DOHH2 (cell line): ENCODE measurements around the gene XRCC4.

Experiments
- H3F3A ChIP-seq: fragments of 200-600 bp; sonication (generic), shearing (Covaris generic); 2 replicates; pipeline ENCODE4 v1.6.0; 2016; ENCODE audit warnings: antibody characterized with exemption, mild to moderate bottlenecking; ENCODE audit not compliant: control insufficient read depth, insufficient read depth
- H3K27ac ChIP-seq: fragments of 200-600 bp; sonication (generic); 2 replicates; pipeline ENCODE4 v1.5.1; 2014; ENCODE audit warnings: low read depth, mild to moderate bottlenecking, low read length, moderate library complexity
- H3K27me3 ChIP-seq: fragments of 200-600 bp; sonication (generic); 2 replicates; pipeline ENCODE4 v1.6.1; 2014; ENCODE audit warnings: mild to moderate bottlenecking, low read length, mixed read lengths; ENCODE audit not compliant: control insufficient read depth
- H3K36me3 ChIP-seq: fragments of 200-600 bp; sonication (generic); 2 replicates; pipeline ENCODE4 v1.6.1; 2014; ENCODE audit warnings: mild to moderate bottlenecking, low read length, moderate library complexity, mixed read lengths; ENCODE audit not compliant: control insufficient read depth
- H3K4me1 ChIP-seq: fragments of 200-600 bp; sonication (generic); 2 replicates; pipeline ENCODE4 v1.6.1; 2014; ENCODE audit warnings: mild to moderate bottlenecking, low read length, mixed read lengths; ENCODE audit not compliant: control insufficient read depth
- H3K4me2 ChIP-seq: fragments of 200-600 bp; sonication (generic); 2 replicates; pipeline ENCODE4 v1.6.0; 2014; ENCODE audit warnings: mild to moderate bottlenecking, low read length, moderate library complexity
- H3K4me3 ChIP-seq: fragments of 200-600 bp; sonication (generic); 2 replicates; pipeline ENCODE4 v1.5.1; 2014; ENCODE audit warnings: mild to moderate bottlenecking, low read length, mixed read lengths
- H3K79me2 ChIP-seq: fragments of 200-600 bp; sonication (generic); 2 replicates; pipeline ENCODE4 v1.6.1; 2014; ENCODE audit warnings: mild to moderate bottlenecking, low read length, mixed read lengths; ENCODE audit not compliant: control insufficient read depth
- H3K9me2 ChIP-seq: fragments of 200-600 bp; sonication (generic); replicated peaks from 2 replicates; pipeline ENCODE4 v1.6.1; 2014; ENCODE audit warnings: mild to moderate bottlenecking, low read length, mixed read lengths; ENCODE audit not compliant: control insufficient read depth
- H3K9me3 ChIP-seq: fragments of 200-600 bp; sonication (generic); 2 replicates; pipeline ENCODE4 v1.6.1; 2014; ENCODE audit warnings: antibody characterized with exemption, low read length, mixed read lengths; ENCODE audit not compliant: control insufficient read depth, insufficient read depth
- H4K20me1 ChIP-seq: fragments of 200-600 bp; sonication (generic); 2 replicates; pipeline ENCODE4 v1.6.0; 2014; ENCODE audit warnings: low read depth, mild to moderate bottlenecking, antibody characterized with exemption, low read length, moderate library complexity; ENCODE audit not compliant: control insufficient read depth, insufficient read depth
- EZH2phosphoT487 ChIP-seq: fragments of 200-600 bp; sonication (generic); IDR thresholded peaks from 2 replicates; pipeline ENCODE4 v1.6.1; 2017; ENCODE audit warnings: borderline replicate concordance, mild to moderate bottlenecking, antibody characterized with exemption, low read length, moderate library complexity, mixed read lengths
- TF ChIP-seq, protein P1 (sequence below): fragments of 200-600 bp; sonication (generic); IDR thresholded peaks from one replicate; pipeline ENCODE4 v1.5.1; 2014; ENCODE audit warnings: antibody characterized with exemption, mild to moderate bottlenecking, low read depth, low read length; ENCODE audit not compliant: poor library complexity, severe bottlenecking

XRCC4 gene

DNA sequence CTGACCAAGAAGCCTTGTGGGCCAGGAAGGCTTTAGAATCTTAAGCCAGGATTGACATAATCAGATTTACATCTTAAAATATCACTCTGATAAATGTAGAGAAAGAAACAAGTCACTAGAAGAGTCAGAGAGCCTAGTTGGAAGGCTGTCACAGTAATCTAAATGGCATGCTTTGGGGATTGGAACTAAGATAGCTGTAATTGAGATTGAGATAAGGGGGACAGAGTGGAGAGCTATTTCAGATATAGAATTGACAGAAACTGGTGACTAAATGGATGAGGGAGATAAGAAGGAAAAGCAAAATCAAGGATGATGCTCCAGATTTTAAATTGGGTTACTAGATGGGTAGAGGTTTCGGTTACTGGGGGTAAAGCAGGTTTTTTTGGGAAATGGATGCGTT is 100.5 kb downstream of the XRCC4 start:
- Histone ChIP-seq H3K9me3 (no peaks in the 10 kb centered on the region), H3K27me3 (no peaks in the 10 kb centered on the region), H3K9me2 (no peaks in the 10 kb centered on the region), H3F3A (no peaks in the 10 kb centered on the region), H3K4me3 (no peak overlapping the region), H3K27ac (no peak overlapping the region), H3K36me3 (no peaks in the 10 kb centered on the region), H3K4me2 (no peak overlapping the region), H3K79me2 (no peaks in the 10 kb centered on the region), H4K20me1 (no peaks in the 10 kb centered on the region), H3K4me1 (no peaks in the 10 kb centered on the region)
- no peak for TF ChIP-seq EZH2phosphoT487
- TF ChIP-seq, protein P1, sequence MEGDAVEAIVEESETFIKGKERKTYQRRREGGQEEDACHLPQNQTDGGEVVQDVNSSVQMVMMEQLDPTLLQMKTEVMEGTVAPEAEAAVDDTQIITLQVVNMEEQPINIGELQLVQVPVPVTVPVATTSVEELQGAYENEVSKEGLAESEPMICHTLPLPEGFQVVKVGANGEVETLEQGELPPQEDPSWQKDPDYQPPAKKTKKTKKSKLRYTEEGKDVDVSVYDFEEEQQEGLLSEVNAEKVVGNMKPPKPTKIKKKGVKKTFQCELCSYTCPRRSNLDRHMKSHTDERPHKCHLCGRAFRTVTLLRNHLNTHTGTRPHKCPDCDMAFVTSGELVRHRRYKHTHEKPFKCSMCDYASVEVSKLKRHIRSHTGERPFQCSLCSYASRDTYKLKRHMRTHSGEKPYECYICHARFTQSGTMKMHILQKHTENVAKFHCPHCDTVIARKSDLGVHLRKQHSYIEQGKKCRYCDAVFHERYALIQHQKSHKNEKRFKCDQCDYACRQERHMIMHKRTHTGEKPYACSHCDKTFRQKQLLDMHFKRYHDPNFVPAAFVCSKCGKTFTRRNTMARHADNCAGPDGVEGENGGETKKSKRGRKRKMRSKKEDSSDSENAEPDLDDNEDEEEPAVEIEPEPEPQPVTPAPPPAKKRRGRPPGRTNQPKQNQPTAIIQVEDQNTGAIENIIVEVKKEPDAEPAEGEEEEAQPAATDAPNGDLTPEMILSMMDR, result no peak

DNA sequence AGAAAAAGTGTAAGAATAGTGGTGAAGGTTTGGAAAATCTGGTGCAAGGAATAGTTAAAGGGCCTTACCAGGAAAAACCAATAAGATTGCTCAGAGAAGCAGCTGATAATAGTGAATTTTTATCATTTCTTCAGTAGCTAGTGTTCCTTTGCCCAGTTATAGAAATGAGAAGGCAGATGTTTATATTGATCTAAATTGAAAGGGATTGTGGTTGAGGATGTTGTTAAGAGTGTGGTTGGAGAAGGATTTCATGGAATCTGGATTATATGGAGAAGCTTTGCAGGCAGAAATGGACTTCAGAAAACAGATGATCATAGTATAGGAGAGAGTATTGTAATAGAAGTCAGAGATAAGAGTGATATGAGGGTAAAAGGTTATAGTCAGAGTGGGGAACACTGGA is 102.6 kb downstream of the XRCC4 start:
- H3K4me2 ChIP-seq, result no peak overlapping the region
- no peak overlapping the region for H3K4me3 ChIP-seq
- no peaks in the 10 kb centered on the region for H3K4me1 ChIP-seq
- no peaks in the 10 kb centered on the region for H3K79me2 ChIP-seq
- no peaks in the 10 kb centered on the region for H3K9me2 ChIP-seq
- H3K9me3 ChIP-seq, result no peaks in the 10 kb centered on the region
- no peak overlapping the region for H3K27ac ChIP-seq
- H4K20me1 ChIP-seq, result no peaks in the 10 kb centered on the region
- H3K27me3 ChIP-seq, result no peaks in the 10 kb centered on the region
- no peak for TF ChIP-seq EZH2phosphoT487
- TF ChIP-seq, protein P1, result no peak
- H3K36me3 ChIP-seq, result no peaks in the 10 kb centered on the region
- no peaks in the 10 kb centered on the region for H3F3A ChIP-seq

GRCh38 chr5:83184534-83184933 is 107.2 kb downstream of the XRCC4 start:
- TF ChIP-seq EZH2phosphoT487, result no peak
- TF ChIP-seq, protein P1, result no peak
- no peaks in the 10 kb centered on the region for H4K20me1 ChIP-seq
- H3K4me3 ChIP-seq, result no peak overlapping the region
- no peaks in the 10 kb centered on the region; the same call in 1 of the 2 replicates for H3K9me2 ChIP-seq
- H3K36me3 ChIP-seq, result no peaks in the 10 kb centered on the region
- H3K27ac ChIP-seq, result no peak overlapping the region
- no peaks in the 10 kb centered on the region for H3F3A ChIP-seq
- H3K9me3 ChIP-seq, result no peaks in the 10 kb centered on the region
- no peaks in the 10 kb centered on the region for H3K4me1 ChIP-seq
- no peaks in the 10 kb centered on the region for H3K79me2 ChIP-seq
- H3K27me3 ChIP-seq, result no peaks in the 10 kb centered on the region
- no peak overlapping the region for H3K4me2 ChIP-seq

DNA sequence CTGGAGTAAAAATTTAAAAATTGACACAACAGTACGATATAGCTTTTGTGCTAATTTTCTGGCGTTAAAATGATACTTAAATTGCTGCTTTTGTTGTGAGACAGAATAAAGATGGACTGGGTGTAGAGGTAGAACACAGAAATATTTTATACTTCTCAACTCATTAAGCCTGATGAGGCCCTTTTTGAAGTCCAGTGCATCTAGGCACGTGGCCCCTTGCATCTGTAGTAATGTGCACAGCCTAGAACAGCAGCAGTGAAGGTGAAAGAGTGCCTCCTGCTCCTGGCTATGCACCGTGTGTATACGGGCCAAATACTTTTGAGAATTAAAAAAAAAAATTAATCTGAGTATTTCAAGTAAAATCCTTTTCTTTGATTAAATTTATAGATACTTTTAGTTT is 115.6 kb downstream of the XRCC4 start:
- H3K27me3 ChIP-seq, result no peaks in the 10 kb centered on the region
- no peak overlapping the region for H3K4me3 ChIP-seq
- H3K27ac ChIP-seq, result no peak overlapping the region
- no peaks in the 10 kb centered on the region for H3K9me2 ChIP-seq
- H3K9me3 ChIP-seq, result no peaks in the 10 kb centered on the region
- no peaks in the 10 kb centered on the region for H3K79me2 ChIP-seq
- no peak overlapping the region for H3K4me2 ChIP-seq
- peaks cover 5% of the 10 kb centered on the region for H3K4me1 ChIP-seq
- H3K36me3 ChIP-seq, result no peaks in the 10 kb centered on the region
- H4K20me1 ChIP-seq, result no peaks in the 10 kb centered on the region
- TF ChIP-seq, protein P1, result no peak
- no peak for TF ChIP-seq EZH2phosphoT487
- no peaks in the 10 kb centered on the region for H3F3A ChIP-seq
